ENCODE measurements around the gene NDUFB2. TPM values are rescaled to one million over a fixed set of nuclear protein-coding genes. Genes with fewer than 3 reads are reported as not detected.
A peak's percentile ranks its signal among the peaks of the same experiment; 100 is the strongest.

The NDUFB2 gene
- polyA plus RNA-seq, 1 donor from 2014 or later, result 745 TPM

GRCh38 chr7:140694592-140694991 is 1.9 kb upstream of the NDUFB2 start:
- H3K27ac ChIP-seq (ENCODE audit: low read length), result no peak overlapping the region
- TF ChIP-seq EZH2 (IDR thresholded peaks at IDR 0.05; ENCODE audit: borderline replicate concordance, insufficient read depth, low read length, poor library complexity, severe bottlenecking) (no peak), TAF1 (IDR thresholded peaks at IDR 0.05; ENCODE audit: low read depth) (no peak)
- no peak overlapping the region for H2AFZ ChIP-seq (ENCODE audit: low read depth, low read length)
- H3K27me3 ChIP-seq (ENCODE audit: insufficient read depth, low read depth, low read length), result no peaks in the 10 kb centered on the region
- peaks cover 18% of the 10 kb centered on the region for H3K79me2 ChIP-seq (replicated peaks; ENCODE audit: insufficient read depth, low read length)
- H3K4me3 ChIP-seq (ENCODE audit: low read length), result no peak overlapping the region
- no peaks in the 10 kb centered on the region for H4K20me1 ChIP-seq (ENCODE audit: insufficient read depth)
- H3K36me3 ChIP-seq (ENCODE audit: insufficient read depth, low read length), result no peaks in the 10 kb centered on the region
- no peak overlapping the region for H3K4me2 ChIP-seq (ENCODE audit: low read length)
- no peaks in the 10 kb centered on the region for H3K9me3 ChIP-seq (ENCODE audit: low read length)
- H3F3A ChIP-seq (ENCODE audit: insufficient read depth, low read length, poor library complexity, severe bottlenecking), result no peaks in the 10 kb centered on the region
- H3K9me2 ChIP-seq (ENCODE audit: insufficient read depth, low read length), result no peaks in the 10 kb centered on the region
- no peak overlapping the region for H3K9ac ChIP-seq (ENCODE audit: low read length)

GRCh38 chr7:140695381-140695780 is 1.1 kb upstream of the NDUFB2 start:
- Histone ChIP-seq H3K9me3 (ENCODE audit: low read length) (no peaks in the 10 kb centered on the region), H3K4me2 (ENCODE audit: low read length) (no peak overlapping the region), H3K79me2 (replicated peaks; ENCODE audit: insufficient read depth, low read length) (peaks cover 22% of the 10 kb centered on the region), H3K9me2 (ENCODE audit: insufficient read depth, low read length) (no peaks in the 10 kb centered on the region), H4K20me1 (ENCODE audit: insufficient read depth) (no peaks in the 10 kb centered on the region), H3F3A (ENCODE audit: insufficient read depth, low read length, poor library complexity, severe bottlenecking) (no peaks in the 10 kb centered on the region), H3K27me3 (ENCODE audit: insufficient read depth, low read depth, low read length) (no peaks in the 10 kb centered on the region), H3K9ac (ENCODE audit: low read length) (no peak overlapping the region), H3K4me3 (ENCODE audit: low read length) (no peak overlapping the region), H2AFZ (ENCODE audit: low read depth, low read length) (no peak overlapping the region), H3K27ac (ENCODE audit: low read length) (no peak overlapping the region), H3K36me3 (ENCODE audit: insufficient read depth, low read length) (no peaks in the 10 kb centered on the region)
- TF ChIP-seq, protein P1, sequence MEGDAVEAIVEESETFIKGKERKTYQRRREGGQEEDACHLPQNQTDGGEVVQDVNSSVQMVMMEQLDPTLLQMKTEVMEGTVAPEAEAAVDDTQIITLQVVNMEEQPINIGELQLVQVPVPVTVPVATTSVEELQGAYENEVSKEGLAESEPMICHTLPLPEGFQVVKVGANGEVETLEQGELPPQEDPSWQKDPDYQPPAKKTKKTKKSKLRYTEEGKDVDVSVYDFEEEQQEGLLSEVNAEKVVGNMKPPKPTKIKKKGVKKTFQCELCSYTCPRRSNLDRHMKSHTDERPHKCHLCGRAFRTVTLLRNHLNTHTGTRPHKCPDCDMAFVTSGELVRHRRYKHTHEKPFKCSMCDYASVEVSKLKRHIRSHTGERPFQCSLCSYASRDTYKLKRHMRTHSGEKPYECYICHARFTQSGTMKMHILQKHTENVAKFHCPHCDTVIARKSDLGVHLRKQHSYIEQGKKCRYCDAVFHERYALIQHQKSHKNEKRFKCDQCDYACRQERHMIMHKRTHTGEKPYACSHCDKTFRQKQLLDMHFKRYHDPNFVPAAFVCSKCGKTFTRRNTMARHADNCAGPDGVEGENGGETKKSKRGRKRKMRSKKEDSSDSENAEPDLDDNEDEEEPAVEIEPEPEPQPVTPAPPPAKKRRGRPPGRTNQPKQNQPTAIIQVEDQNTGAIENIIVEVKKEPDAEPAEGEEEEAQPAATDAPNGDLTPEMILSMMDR (IDR thresholded peaks at IDR 0.05; ENCODE audit: poor library complexity, severe bottlenecking), result no peak

GRCh38 chr7:140696024-140696679 is 356 bp upstream of the NDUFB2 start:
- Histone ChIP-seq H3K9me3 (ENCODE audit: low read length) (no peaks in the 10 kb centered on the region), H3K4me2 (ENCODE audit: low read length) (peak overlapping the region; percentile 82), H3K9ac (ENCODE audit: low read length) (peak overlapping the region; percentile 90), H3K79me2 (replicated peaks; ENCODE audit: insufficient read depth, low read length) (peaks cover 22% of the 10 kb centered on the region), H3K27ac (ENCODE audit: low read length) (peak overlapping the region; percentile 92), H3K9me2 (ENCODE audit: insufficient read depth, low read length) (no peaks in the 10 kb centered on the region), H3K4me3 (ENCODE audit: low read length) (peak overlapping the region; percentile 89), H3F3A (ENCODE audit: insufficient read depth, low read length, poor library complexity, severe bottlenecking) (no peaks in the 10 kb centered on the region), H3K27me3 (ENCODE audit: insufficient read depth, low read depth, low read length) (no peaks in the 10 kb centered on the region), H4K20me1 (ENCODE audit: insufficient read depth) (no peaks in the 10 kb centered on the region), H2AFZ (ENCODE audit: low read depth, low read length) (peak overlapping the region; percentile 58), H3K36me3 (ENCODE audit: insufficient read depth, low read length) (no peaks in the 10 kb centered on the region)
- TF ChIP-seq POLR2AphosphoS5 (IDR thresholded peaks at IDR 0.05) (no peak), TAF1 (IDR thresholded peaks at IDR 0.05; ENCODE audit: low read depth) (peak; percentile 45)
- TF ChIP-seq, protein P1 (IDR thresholded peaks at IDR 0.05; ENCODE audit: poor library complexity, severe bottlenecking), result no peak

Measured in neural cell (in vitro differentiated cells).